Measurements from ENCODE around the gene PLP2. TPM values are rescaled to one million over a fixed set of nuclear protein-coding genes. Genes with fewer than 3 reads are reported as not detected.
"Not testable (repeated sequence)": the region's sequence is repeated elsewhere in the genome, so short reads cannot be mapped to it uniquely, and the experiment has no call there.

The PLP2 gene
- total RNA-seq, 1 donor from 2014 or later, result 0.75 TPM

DNA sequence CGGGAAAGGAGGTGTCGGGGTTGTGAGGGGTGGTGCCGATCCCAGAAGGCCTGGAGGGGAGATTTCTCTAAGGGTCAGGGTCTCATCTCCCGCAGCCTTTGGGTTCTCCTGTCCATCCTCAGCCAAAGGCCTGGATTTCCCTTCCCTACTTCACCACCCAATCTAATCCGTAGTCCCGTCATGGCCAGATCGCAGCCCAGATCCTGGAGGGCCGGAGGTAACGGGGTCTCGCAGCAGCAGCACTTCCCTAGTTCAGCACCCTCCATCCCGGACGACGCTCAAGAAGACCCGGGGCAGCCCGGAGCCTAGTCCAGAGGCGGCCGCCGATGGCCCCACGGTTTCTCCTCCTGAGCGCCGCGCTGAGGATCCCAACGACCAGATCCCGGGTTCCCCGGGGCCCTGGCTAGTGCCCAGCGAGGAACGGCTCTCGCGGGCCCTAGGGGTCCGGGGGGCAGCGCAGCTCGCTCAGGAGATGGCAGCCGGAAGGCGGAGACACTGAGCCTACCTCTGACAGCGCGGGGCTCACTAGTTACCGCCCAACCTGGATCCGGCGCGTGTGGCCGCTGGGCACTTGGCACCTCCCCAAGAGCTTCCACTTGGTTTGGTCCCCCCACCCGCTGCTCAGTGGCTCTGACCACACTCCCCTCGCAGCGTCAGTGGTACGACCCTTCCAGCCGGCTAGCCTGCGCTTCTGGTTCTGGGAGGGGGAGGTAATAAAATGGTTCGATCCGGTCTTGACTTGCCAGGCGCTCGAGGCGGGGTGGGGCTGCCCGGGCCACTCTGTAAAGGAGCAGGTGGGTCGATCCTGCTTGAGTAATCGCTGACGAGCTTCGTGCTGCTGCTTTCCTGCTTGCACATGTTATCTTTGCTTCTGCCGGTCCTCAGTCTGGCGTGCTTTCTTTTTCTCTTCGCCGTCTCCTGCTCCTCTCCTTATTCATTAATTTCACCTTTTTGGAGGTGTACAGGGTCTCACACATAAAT, 5.5 kb upstream of the PLP2 start:
- Mint-ChIP-seq H3K27me3 (ENCODE audit: low read depth) (peaks cover 51% of the 10 kb centered on the region), H3K4me3 (peak overlapping the region; percentile 58), H3K27ac (ENCODE audit: unreplicated experiment) (no peak overlapping the region), H3K4me1 (peaks cover 17% of the 10 kb centered on the region), H3K9me3 (peaks cover 5% of the 10 kb centered on the region), H3K36me3 (ENCODE audit: low read depth) (peaks cover 8% of the 10 kb centered on the region)
- peak; percentile 30 for DNase-seq (ENCODE audit: low read depth, low spot score)
- TF ChIP-seq, protein P1, sequence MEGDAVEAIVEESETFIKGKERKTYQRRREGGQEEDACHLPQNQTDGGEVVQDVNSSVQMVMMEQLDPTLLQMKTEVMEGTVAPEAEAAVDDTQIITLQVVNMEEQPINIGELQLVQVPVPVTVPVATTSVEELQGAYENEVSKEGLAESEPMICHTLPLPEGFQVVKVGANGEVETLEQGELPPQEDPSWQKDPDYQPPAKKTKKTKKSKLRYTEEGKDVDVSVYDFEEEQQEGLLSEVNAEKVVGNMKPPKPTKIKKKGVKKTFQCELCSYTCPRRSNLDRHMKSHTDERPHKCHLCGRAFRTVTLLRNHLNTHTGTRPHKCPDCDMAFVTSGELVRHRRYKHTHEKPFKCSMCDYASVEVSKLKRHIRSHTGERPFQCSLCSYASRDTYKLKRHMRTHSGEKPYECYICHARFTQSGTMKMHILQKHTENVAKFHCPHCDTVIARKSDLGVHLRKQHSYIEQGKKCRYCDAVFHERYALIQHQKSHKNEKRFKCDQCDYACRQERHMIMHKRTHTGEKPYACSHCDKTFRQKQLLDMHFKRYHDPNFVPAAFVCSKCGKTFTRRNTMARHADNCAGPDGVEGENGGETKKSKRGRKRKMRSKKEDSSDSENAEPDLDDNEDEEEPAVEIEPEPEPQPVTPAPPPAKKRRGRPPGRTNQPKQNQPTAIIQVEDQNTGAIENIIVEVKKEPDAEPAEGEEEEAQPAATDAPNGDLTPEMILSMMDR (conservative IDR thresholded peaks at IDR 0.05), result peak; percentile 24

DNA sequence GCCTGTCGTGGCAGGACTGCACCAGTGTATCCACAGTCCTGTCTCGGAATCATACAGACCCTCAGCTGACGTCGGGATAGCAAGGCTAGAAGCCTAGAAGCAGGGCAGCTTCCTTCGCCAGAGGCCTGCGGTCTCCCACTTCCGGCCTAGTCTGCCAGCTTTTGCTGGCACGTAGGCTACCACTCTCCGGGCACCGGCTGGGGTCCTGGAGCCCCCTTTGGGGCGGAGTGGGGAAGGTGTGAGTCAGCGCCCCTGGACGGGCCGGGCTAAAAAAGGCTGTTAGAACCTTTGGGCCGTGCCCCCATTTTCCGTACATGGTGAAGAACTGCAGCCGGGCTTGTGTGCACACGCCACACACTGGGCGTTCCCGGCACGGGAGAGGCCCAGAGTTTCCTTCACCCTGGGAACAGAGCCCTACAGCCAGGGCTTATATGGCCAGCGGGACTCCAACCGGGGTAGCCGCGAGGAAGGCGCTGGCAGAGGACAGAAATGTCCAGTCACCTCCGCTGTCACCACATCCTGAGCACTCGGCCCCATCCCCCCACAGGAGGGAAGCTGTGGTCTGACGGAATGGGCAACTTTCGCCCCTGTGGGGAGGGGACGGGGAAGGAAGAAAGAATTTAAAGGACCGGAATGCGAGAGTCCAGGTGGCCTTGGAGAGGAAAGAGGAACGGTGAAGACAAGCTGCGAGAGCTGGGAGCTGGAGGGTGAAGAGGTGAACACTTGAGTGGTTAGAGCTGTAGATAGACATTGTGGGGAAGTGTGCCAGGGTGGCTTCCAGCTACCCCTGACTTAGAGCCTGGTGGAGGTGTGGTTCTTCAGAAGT, 4.6 kb upstream of the PLP2 start:
- H3K9me3 Mint-ChIP-seq, result peaks cover 5% of the 10 kb centered on the region
- TF ChIP-seq, protein P1 (conservative IDR thresholded peaks at IDR 0.05), result no peak
- peak overlapping the region; percentile 58 for H3K4me3 Mint-ChIP-seq

DNA sequence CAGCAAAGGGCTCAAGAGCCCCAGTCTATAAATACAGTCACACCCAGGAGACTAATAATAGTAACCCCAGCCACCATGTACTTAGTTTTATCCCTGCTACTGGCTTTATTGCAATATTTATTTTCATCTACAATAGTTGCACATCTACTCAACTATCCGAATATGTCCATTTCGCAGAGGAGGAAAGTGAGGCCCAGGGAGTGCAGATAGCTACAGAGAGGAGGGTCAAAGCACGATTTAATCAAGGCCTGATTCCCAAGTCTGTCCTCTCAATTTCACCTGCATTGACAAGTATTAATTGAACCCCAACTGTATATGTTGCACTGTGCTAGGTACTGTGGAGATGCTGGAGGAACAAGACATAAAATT, 4.0 kb upstream of the PLP2 start:
- Mint-ChIP-seq H3K36me3 (ENCODE audit: low read depth) (peaks cover 8% of the 10 kb centered on the region), H3K4me3 (no peak overlapping the region), H3K27ac (ENCODE audit: unreplicated experiment) (no peak overlapping the region), H3K9me3 (peaks cover 5% of the 10 kb centered on the region), H3K27me3 (ENCODE audit: low read depth) (peaks cover 55% of the 10 kb centered on the region), H3K4me1 (peaks cover 17% of the 10 kb centered on the region)
- DNase-seq (ENCODE audit: low read depth, low spot score), result no peak
- TF ChIP-seq, protein P1 (conservative IDR thresholded peaks at IDR 0.05), result no peak

More for the DNA sequence above, 4.6 kb upstream of the PLP2 start:
- H3K36me3 Mint-ChIP-seq (ENCODE audit: low read depth), result peaks cover 8% of the 10 kb centered on the region
- peaks cover 53% of the 10 kb centered on the region for H3K27me3 Mint-ChIP-seq (ENCODE audit: low read depth)
- DNase-seq (ENCODE audit: low read depth, low spot score), result no peak
- H3K27ac Mint-ChIP-seq (ENCODE audit: unreplicated experiment), result no peak overlapping the region
- peaks cover 17% of the 10 kb centered on the region for H3K4me1 Mint-ChIP-seq

DNA sequence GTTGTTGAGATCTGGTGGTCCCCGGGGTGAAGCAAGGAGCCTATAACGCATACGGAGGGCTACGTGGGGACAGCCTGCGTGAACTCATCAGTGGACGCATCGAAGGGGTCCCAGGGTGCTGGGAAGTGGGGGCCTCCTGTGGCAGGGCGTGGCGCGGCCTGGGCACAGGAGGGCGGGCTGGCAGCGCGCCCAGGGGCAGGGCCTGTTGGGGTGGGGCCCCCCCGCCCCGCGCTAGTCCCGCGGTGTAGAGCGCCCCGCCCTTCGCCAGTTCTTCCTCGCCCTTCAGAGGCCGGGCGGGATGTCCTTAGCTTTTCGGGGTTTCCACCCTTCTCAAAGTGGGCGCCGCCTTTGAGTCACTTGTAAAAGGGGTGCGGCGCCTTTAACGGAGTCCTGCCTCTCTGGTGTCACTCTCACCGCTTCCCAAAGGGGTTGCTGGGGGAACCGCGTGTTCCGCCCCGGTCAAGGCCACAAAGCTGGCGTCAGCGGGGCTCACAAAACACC, 632 bp downstream of the PLP2 start:
- Mint-ChIP-seq H3K4me1 (peaks cover 7% of the 10 kb centered on the region), H3K27ac (ENCODE audit: unreplicated experiment) (no peak overlapping the region), H3K4me3 (peak overlapping the region; percentile 38), H3K27me3 (ENCODE audit: low read depth) (peaks cover 55% of the 10 kb centered on the region), H3K9me3 (no peaks in the 10 kb centered on the region), H3K36me3 (ENCODE audit: low read depth) (peaks cover 5% of the 10 kb centered on the region)
- DNase-seq (ENCODE audit: low read depth, low spot score), result no peak
- TF ChIP-seq, protein P1 (conservative IDR thresholded peaks at IDR 0.05), result no peak

DNA sequence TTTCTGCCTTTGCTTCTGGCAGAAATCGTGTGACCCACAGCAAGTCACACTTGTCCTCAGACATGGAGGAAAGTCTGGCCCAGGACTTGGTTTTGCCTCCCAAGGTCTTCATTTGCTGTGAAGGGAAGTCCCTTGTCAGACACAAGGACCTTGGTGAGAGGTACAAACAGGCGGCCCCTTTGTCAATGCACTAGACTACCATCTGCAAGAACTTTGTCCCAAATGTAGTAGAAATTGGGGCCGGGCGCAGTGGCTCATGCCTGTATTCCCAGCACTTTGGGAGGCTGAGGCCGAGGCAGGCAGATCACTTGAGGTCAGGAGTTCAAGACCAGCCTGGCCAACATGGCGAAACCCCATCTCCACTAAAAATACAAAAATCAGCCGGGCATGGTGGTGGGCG, 1.8 kb downstream of the PLP2 start:
- not testable (repeated sequence) for DNase-seq (ENCODE audit: low read depth, low spot score); H3K9me3 Mint-ChIP-seq; H3K4me3 Mint-ChIP-seq; H3K36me3 Mint-ChIP-seq (ENCODE audit: low read depth); H3K27ac Mint-ChIP-seq (ENCODE audit: unreplicated experiment); H3K4me1 Mint-ChIP-seq
- H3K27me3 Mint-ChIP-seq (ENCODE audit: low read depth), result peaks cover 49% of the 10 kb centered on the region
